GM18951 (cell line): ENCODE results near the gene ZNF365.
"Not testable (repeated sequence)": the region's sequence is repeated elsewhere in the genome, so short reads cannot be mapped to it uniquely, and the experiment has no call there.

ENCODE experiments used
- POLR2A ChIP-seq: IDR thresholded peaks from 4 replicates; pipeline ENCODE4 v1.6.1; 2011; ENCODE audit warnings: mild to moderate bottlenecking; ENCODE audit not compliant: insufficient read length, insufficient read depth; ENCODE audit errors: extremely low read depth
- in situ Hi-C: fragments of 300-500 bp; cut with MboI; formaldehyde crosslinking; loops from one replicate; pipeline ENCODE4 v1.12.0; 2022; ENCODE audit warnings: low sequenced_read_pairs, mixed read lengths, inconsistent platforms; ENCODE audit not compliant: unreplicated experiment

ZNF365 gene

DNA sequence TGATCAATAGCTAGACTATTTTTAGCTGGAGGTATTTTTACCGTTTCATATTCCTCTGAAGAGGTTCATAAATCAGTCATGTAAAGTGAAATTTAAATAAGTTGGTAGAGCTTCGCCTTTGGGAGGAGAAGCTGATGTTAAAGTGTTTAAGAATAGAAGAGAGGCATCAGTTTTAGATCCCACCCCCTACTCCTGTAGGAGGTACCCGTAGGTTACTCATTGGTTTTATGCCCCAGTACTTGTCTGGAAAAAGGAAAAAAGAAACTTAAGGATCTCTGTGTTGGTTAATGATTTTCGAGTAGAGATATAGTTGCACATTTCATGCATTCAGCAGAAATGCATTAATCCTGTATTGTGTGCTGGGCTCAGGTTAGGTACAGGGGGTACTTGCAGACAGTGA, 8.7 kb downstream of the ZNF365 start:
- in situ Hi-C loops = no loop called here

GRCh38 chr10:62384057-62384446, 9.9 kb downstream of the ZNF365 start:
- in situ Hi-C loops = no loop called here
- no peak for TF ChIP-seq POLR2A

More for the DNA sequence above, 8.7 kb downstream of the ZNF365 start:
- no peak for TF ChIP-seq POLR2A

GRCh38 chr10:62384447-62385081, 10.4 kb downstream of the ZNF365 start:
- in situ Hi-C loops = no loop called here
- TF ChIP-seq POLR2A = no peak

DNA sequence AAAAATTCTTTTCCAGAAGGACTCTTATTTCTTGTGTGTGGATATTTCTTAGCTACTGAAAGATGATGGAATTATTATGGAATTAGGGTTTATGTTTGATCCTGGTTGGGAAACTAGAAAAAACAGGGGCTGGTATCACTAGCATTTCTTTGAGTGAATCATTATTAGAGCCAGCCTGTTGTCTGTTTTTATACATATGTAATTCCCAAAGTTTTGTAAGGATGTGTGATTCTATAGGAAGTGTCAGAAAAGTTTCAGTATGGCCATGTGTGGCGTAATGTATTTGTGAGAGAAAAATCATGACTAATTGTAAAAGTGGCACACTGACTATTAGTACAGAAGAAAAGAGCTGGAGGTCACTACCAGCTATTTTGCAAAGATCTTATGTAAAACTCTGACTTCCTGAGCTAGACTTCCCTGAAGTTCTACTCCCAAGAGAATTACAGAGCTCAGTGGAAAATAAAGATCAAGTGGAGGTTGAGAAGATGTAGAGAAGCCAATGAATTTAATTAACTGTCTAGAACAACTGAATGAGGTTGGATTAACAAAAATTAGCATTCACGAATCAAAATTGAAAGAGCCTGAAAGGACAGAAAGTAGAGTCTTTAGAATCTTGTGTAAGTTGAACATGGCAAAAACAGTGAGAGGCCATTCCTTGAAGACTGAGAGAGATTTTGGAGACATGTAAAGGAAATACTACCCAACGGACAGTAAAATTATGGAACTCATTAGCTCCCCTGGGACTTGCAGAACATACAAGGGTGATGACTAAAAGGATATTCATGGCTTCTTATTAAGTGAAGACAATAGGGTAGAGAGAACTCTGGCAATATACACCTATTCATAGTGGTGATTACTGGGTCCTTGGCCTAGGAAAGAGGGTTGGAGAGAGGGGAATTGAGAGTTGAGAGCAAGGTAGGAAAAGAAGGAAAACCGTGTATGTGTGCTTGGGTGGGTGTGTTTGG, 12.5 kb downstream of the ZNF365 start:
- in situ Hi-C loops = no loop called here
- no peak for TF ChIP-seq POLR2A

- in situ Hi-C loops = no loop called here
- TF ChIP-seq POLR2A = no peak
Observed at GRCh38 chr10:62388328-62388727, 14.2 kb downstream of the ZNF365 start.

- no peak for TF ChIP-seq POLR2A
- in situ Hi-C loops = no loop called here
Observed at GRCh38 chr10:62390497-62391176, 16.5 kb downstream of the ZNF365 start.

DNA sequence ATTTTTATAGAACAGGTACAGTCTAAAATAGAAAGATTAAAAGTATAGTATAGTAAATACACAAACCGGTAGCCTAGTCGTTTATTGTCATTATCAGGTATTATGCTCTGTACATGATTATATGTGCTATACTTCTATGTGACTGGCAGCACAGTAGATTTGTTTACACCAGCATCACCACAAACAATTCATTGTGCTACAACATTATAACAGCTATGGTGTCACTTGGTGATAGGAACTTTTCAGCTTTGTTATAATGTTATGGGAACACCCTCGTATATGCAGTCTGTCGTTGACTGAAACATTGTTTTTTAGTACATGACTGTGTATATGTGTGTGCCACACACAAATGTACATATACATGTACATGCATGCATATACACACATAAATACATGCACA, 19.1 kb downstream of the ZNF365 start:
- in situ Hi-C loops = no loop called here
- TF ChIP-seq POLR2A = no peak

DNA sequence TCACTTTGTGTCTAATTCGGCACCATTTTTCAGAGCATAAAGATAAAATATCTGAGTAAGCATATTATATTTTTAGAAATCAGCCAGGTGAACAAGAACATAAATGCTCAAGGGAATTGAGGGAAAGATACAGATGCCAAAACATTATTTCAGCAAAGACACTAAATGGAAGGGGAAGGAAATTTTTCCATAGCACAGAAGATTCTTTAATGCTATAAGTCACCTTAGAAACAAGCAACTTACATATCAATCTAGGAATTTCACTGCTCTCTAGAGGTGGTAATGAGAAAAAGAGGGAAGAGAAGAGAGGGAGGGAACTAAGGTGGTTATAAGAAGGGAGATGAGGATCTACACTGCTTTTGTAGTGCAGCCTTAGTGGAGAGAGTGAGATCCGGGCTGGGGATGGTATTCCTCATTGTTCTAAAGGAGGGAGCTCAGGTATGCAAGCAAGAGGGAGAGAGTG, 20.4 kb downstream of the ZNF365 start:
- no peak for TF ChIP-seq POLR2A
- in situ Hi-C loops = no loop called here

GRCh38 chr10:62395892-62396291, 21.7 kb downstream of the ZNF365 start:
- in situ Hi-C loops = no loop called here
- no peak for TF ChIP-seq POLR2A

DNA sequence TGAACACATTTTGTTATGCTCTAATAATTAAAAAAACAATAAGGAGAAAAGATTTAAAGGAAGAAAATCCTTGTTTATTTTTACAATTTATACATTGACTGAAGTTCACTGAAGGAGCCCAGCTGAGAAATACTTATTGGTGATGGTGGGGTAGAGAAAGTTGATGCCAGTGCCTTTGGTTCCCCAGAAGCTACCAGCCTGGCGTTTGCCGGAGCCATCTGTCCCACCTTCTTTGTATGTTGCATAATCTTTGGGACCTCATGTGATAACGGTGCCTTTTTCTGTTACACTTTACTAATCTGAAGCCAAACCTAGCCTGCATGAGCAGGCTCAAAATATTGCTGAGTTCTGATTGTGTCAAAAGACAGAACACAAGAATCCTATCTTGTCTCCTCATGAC, 22.7 kb downstream of the ZNF365 start:
- TF ChIP-seq POLR2A = no peak
- in situ Hi-C loops = no loop called here

GRCh38 chr10:62399211-62399610, 25.0 kb downstream of the ZNF365 start:
- in situ Hi-C loops = no loop called here
- no peak for TF ChIP-seq POLR2A

- in situ Hi-C loops = no loop called here
- no peak for TF ChIP-seq POLR2A
Observed at GRCh38 chr10:62402508-62402907, 28.3 kb downstream of the ZNF365 start.

DNA sequence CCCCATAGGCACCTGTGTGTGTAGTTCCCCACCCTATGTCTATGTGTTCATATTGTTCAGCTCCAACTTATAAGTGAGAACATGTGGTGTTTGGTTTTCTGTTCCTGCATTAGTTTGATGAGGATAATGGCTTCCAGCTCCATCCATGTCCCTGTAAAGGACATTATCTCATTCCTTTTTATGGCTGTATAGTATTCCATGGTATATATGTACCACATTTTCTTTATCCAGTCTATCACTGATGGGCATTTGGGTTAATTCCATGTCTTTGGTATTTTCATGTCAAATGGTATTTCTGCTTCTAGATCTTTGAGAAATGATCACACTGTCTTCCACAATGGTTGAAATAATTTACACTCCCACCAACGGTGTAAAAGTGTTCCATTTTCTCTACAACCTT, 36.4 kb downstream of the ZNF365 start:
- in situ Hi-C loops = not testable (repeated sequence)

GRCh38 chr10:62410934-62411333, 36.8 kb downstream of the ZNF365 start:
- in situ Hi-C loops = not testable (repeated sequence)

DNA sequence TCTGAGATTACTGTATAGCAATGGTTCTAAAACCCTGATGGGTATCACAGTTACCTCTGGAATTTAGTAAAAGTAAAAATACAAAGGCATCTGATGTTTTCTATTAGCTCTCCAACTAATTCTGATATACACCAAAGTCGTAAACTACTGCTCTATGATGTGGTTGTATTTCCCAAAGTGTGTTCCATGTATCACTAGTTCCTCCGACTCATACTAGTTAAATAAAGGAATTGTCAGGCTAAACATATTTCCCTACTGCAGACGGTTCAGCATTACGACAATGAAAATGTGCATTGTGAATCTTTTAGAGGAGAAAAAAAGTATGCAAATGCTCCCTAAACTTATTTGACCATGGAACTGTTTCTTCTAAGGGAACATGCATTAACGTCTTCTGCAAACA, 38.9 kb downstream of the ZNF365 start:
- in situ Hi-C loops = no loop called here
- TF ChIP-seq POLR2A = no peak
